Smooth muscle cell (in vitro differentiated cells): ENCODE measurements around the gene WDR45B. TPM values are rescaled to one million over a fixed set of nuclear protein-coding genes. Genes with fewer than 3 reads are reported as not detected.

Source experiments
- DNase-seq: peaks from one replicate; lab custom pipeline; 2025; ENCODE audit not compliant: unreplicated experiment; lab: John Stamatoyannopoulos, UW
- H2AFZ ChIP-seq: fragments of 200-600 bp; sonication (generic); 2 replicates; pipeline ENCODE4 v1.6.0; 2016; ENCODE audit warnings: antibody characterized with exemption, low read depth, mild to moderate bottlenecking
- H3F3A ChIP-seq: fragments of 200-600 bp; sonication (generic); 2 replicates; pipeline ENCODE4 v1.6.0; 2017; ENCODE audit warnings: antibody characterized with exemption, low read depth
- H3K27ac ChIP-seq: fragments of 200-600 bp; sonication (generic); 2 replicates; pipeline ENCODE4 v1.5.1; 2016; ENCODE audit warnings: low read depth, mild to moderate bottlenecking
- H3K27me3 ChIP-seq: fragments of 200-600 bp; sonication (generic); 2 replicates; pipeline ENCODE4 v1.6.1; 2016; ENCODE audit warnings: low read depth, mild to moderate bottlenecking
- H3K36me3 ChIP-seq: fragments of 200-600 bp; sonication (generic); 2 replicates; pipeline ENCODE4 v1.5.1; 2016; ENCODE audit warnings: low read depth
- H3K4me1 ChIP-seq: fragments of 200-600 bp; sonication (generic); 2 replicates; pipeline ENCODE4 v1.5.1; 2016; ENCODE audit warnings: low read depth
- H3K4me2 ChIP-seq: fragments of 200-600 bp; sonication (generic); 2 replicates; pipeline ENCODE4 v1.6.0; 2016; ENCODE audit warnings: mild to moderate bottlenecking
- H3K4me3 ChIP-seq: fragments of 200-600 bp; sonication (generic); 2 replicates; pipeline ENCODE4 v1.5.1; 2016; ENCODE audit warnings: mild to moderate bottlenecking
- H3K79me2 ChIP-seq: fragments of 200-600 bp; sonication (generic); 2 replicates; pipeline ENCODE4 v1.6.0; 2016; ENCODE audit warnings: low read depth, mild to moderate bottlenecking
- H3K9ac ChIP-seq: fragments of 200-600 bp; sonication (generic); 2 replicates; pipeline ENCODE4 v1.6.0; 2016; ENCODE audit warnings: low read depth
- H3K9me3 ChIP-seq: fragments of 200-600 bp; sonication (generic); replicated peaks from 2 replicates; pipeline ENCODE4 v1.5.1; 2016; ENCODE audit warnings: low read depth
- H4K20me1 ChIP-seq: fragments of 200-600 bp; sonication (generic); 2 replicates; pipeline ENCODE4 v1.6.0; 2016; ENCODE audit warnings: low read depth
- WGBS: methylation state at CpG from one replicate; pipeline ENCODE4 v1.1.7; 2016; ENCODE audit warnings: low lambda C conversion rate; 5-methylcytosine and 5-hydroxymethylcytosine counted together
- polyA plus RNA-seq: library from polyadenylated mRNA; unstranded; fragments of >200 nt; fragmentation: Nextera tagmentation; extraction: Ambion mirVana; gene quantifications from 2 replicates; pipeline ENCODE4 v1.2.1, GENCODE V29; 2016
- total RNA-seq: library from RNA; depleted of rRNA; stranded (reverse); fragments of >200 nt; gene quantifications from 2 replicates; pipeline ENCODE4 v1.2.3, GENCODE V29; 2014
- TF ChIP-seq, protein P1 (sequence below): fragments of 200-600 bp; sonication (generic); IDR thresholded peaks from 2 replicates; pipeline ENCODE4 v1.5.1; 2017; ENCODE audit warnings: borderline replicate concordance, mild to moderate bottlenecking, antibody characterized with exemption; ENCODE audit not compliant: insufficient read depth, poor library complexity, severe bottlenecking

WDR45B gene
- total and polyA plus RNA-seq, 2 experiments from 2014 or later = 73.0 to 94.6 TPM

DNA sequence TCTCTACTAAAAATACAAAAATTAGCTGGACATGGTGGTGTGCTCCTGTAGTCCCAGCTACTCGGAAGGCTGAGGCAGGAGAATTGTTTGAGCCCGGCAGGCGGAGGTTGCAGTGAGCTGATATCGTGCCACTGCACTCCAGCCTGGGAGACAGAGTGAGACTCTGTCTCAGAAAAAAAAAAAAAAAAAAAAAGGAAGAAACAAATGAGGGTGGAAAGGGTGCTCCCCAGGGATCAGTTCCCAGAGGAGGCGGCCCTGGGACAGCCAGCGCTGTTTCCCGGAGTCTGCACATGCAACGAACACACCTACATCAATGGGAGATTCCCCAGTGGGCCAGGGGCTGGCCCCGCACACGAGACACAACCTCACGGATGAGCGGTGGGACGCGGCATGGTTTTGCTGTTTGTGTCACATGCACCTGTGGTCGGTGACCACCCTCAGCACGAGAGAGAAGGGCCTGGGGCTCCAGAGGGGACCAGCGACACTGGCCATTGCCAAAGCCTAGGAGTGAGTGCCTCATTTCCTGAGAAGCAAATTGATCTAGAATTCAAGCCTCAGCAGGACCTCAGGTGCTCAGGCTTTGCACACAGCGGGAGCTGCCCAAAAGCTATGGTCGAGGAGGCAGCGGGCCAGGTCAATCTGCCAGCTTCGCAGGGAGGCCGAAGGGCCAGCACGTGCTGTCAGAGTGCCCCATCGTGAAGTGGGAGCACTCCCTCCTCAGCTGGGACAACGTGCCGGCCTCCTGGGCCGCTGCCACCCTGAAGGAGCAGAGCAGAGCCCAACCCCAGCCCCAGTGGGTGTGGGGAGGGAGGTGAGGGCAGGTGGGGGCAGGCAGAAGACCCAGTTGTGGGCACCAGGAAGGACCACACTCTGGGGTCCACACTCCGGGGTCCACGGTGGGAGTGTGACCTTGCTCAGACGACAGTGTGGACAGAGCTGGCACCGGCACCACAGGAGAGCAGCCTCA, 13.8 kb upstream of the WDR45B start:
- Histone ChIP-seq H4K20me1 (no peaks in the 10 kb centered on the region), H3F3A (no peaks in the 10 kb centered on the region), H3K4me2 (no peak overlapping the region), H3K27ac (no peak overlapping the region), H3K9ac (no peak overlapping the region), H3K36me3 (no peaks in the 10 kb centered on the region), H3K9me3 (no peaks in the 10 kb centered on the region), H3K79me2 (no peaks in the 10 kb centered on the region), H3K27me3 (no peaks in the 10 kb centered on the region), H2AFZ (no peak overlapping the region), H3K4me3 (no peak overlapping the region), H3K4me1 (peaks cover 6% of the 10 kb centered on the region)
- TF ChIP-seq, protein P1, sequence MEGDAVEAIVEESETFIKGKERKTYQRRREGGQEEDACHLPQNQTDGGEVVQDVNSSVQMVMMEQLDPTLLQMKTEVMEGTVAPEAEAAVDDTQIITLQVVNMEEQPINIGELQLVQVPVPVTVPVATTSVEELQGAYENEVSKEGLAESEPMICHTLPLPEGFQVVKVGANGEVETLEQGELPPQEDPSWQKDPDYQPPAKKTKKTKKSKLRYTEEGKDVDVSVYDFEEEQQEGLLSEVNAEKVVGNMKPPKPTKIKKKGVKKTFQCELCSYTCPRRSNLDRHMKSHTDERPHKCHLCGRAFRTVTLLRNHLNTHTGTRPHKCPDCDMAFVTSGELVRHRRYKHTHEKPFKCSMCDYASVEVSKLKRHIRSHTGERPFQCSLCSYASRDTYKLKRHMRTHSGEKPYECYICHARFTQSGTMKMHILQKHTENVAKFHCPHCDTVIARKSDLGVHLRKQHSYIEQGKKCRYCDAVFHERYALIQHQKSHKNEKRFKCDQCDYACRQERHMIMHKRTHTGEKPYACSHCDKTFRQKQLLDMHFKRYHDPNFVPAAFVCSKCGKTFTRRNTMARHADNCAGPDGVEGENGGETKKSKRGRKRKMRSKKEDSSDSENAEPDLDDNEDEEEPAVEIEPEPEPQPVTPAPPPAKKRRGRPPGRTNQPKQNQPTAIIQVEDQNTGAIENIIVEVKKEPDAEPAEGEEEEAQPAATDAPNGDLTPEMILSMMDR = no peak
- WGBS = 93% methylated on average over 30 of the region's 31 CpGs
- no peak for DNase-seq

DNA sequence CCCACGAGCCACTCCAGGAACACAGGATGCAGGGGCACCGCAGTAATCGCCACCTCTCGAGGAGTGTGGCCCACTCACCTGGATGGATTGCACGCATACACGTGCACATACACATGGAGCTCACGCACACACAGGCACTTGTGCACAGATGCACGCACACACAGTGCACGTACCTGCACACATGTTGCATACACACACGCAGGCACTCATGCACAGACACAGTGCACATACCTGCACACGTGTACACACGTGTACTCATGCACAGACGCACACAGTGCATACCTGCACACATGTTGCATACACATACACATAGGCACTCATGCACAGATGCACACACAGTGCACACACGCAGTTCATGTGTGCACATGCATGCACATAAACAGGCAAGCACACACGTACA, 11.6 kb upstream of the WDR45B start:
- Histone ChIP-seq H3K4me1 (peaks cover 4% of the 10 kb centered on the region), H3K27me3 (no peaks in the 10 kb centered on the region), H3K9me3 (no peaks in the 10 kb centered on the region), H3K27ac (no peak overlapping the region), H3K4me3 (no peak overlapping the region), H3K36me3 (no peaks in the 10 kb centered on the region), H3K79me2 (no peaks in the 10 kb centered on the region), H3K9ac (no peak overlapping the region), H3F3A (no peaks in the 10 kb centered on the region), H3K4me2 (no peak overlapping the region), H2AFZ (no peak overlapping the region), H4K20me1 (no peaks in the 10 kb centered on the region)
- no peak for DNase-seq
- TF ChIP-seq, protein P1 = no peak
- WGBS = 91% methylated on average over 15 of the region's 15 CpGs

DNA sequence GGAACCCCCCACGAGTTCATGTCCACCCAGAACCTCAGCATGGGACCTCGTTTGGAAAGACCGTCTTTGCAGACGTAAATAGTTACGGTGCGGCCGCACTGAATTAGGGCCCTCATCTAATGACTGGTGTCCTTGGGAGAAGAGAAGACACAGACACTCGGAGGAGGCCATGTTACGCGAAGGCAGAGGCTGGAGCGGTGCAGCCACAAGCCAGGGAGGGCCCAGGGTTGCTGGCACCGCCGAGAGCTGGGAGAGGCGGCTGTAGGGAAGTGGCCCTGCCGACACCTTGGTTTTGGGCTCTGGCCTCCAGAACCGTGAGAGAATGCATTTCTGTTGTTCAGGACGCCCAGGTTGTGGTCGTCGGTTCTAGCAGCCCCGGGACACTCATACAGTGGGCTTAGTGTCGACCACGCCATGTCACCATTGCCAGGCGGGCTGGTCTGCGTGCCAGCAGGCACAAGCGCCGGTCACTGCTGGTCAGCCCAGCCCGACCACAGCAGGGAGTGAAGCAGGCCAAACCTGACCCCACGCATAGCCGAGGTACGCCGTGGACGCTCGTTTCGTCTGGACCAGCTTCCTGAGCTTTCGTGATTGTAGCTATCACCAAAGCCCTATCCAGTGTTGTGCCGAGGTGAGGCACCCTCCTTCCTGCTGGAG, 10.7 kb upstream of the WDR45B start:
- H3K4me3 ChIP-seq = no peak overlapping the region
- no peaks in the 10 kb centered on the region for H3K9me3 ChIP-seq
- no peaks in the 10 kb centered on the region for H3K36me3 ChIP-seq
- no peaks in the 10 kb centered on the region for H3K4me1 ChIP-seq
- no peak overlapping the region for H2AFZ ChIP-seq
- no peaks in the 10 kb centered on the region for H3K79me2 ChIP-seq
- no peak overlapping the region for H3K4me2 ChIP-seq
- TF ChIP-seq, protein P1 = no peak
- no peaks in the 10 kb centered on the region for H3K27me3 ChIP-seq
- H3K9ac ChIP-seq = no peak overlapping the region
- no peaks in the 10 kb centered on the region for H4K20me1 ChIP-seq
- H3F3A ChIP-seq = no peaks in the 10 kb centered on the region
- no peak for DNase-seq
- no peak overlapping the region for H3K27ac ChIP-seq
- 93% methylated on average over 36 of the region's 36 CpGs for WGBS
